Heart right ventricle (tissue), 16 donors: ENCODE measurements around the gene CRIP3. TPM values are rescaled to one million over a fixed set of nuclear protein-coding genes. Genes with fewer than 3 reads are reported as not detected.
A peak's percentile ranks its signal among the peaks of the same experiment; 100 is the strongest.

Experiments
- ATAC-seq, 8 donors: fragments of 200-7000 bp; cut with Tn5 transposase; one replicate each; pipeline ENCODE4 v1.9.1; 2020; ENCODE audit warnings: mild to moderate bottlenecking in 8 of 8, moderate library complexity in 8 of 8, moderate number of reproducible peaks in 1 of 8
- DNase-seq, 2 donors: peaks; one replicate each; pipeline ENCODE4 v3.0.0-alpha.2; 2020
- H3K27ac ChIP-seq, 10 donors: fragments of 200-600 bp; sonication (generic) in 2 of 10; one replicate each; pipeline versions ENCODE4 v1.5.0 to v1.8.0; 2020 to 2022; ENCODE audit warnings: mild to moderate bottlenecking in 3 of 10
- H3K27me3 ChIP-seq, 7 donors: fragments of 200-600 bp; one replicate each; pipeline ENCODE4 v1.8.0; 2021 to 2022; ENCODE audit warnings: mild to moderate bottlenecking in 2 of 7
- H3K36me3 ChIP-seq, 9 donors: fragments of 200-600 bp; sonication (generic) in 1 of 9; one replicate each; pipeline versions ENCODE4 v1.5.0 to v1.8.0; 2020 to 2022; ENCODE audit warnings: mild to moderate bottlenecking in 2 of 9
- H3K4me1 ChIP-seq, 9 donors: fragments of 200-600 bp; sonication (generic) in 1 of 9; one replicate each; pipeline versions ENCODE4 v1.5.0 to v1.8.0; 2020 to 2022; ENCODE audit warnings: mild to moderate bottlenecking in 4 of 9
- H3K4me3 ChIP-seq, 10 donors: fragments of 200-600 bp; sonication (generic) in 2 of 10; one replicate each; pipeline versions ENCODE4 v1.5.0 to v1.8.0; 2020 to 2022; ENCODE audit warnings: mild to moderate bottlenecking in 7 of 10, moderate library complexity in 2 of 10
- H3K9me3 ChIP-seq, 11 donors: fragments of 200-600 bp in 10 of 11; sonication (generic) in 2 of 11; one replicate each; pipeline versions ENCODE4 v1.5.0 to v1.8.0; 2013 to 2022; ENCODE audit warnings: mild to moderate bottlenecking in 2 of 11, control low read depth in 1 of 11, moderate library complexity in 1 of 11
- WGBS, 2 donors: extraction: QIAGEN DNeasy Blood & Tissue Kit; methylation state at CpG; one replicate each; pipeline ENCODE4 v1.1.7; 2013; ENCODE audit warnings: inconsistent platforms in 1 of 2; 5-methylcytosine and 5-hydroxymethylcytosine counted together
- intact Hi-C, 10 donors: fragments of 100-400 bp; cut with DNase I; formaldehyde crosslinking; loops; one replicate each; pipeline versions ENCODE4 v1.11.1 to v1.14.2; 2022
- polyA plus RNA-seq, 2 donors: library from polyadenylated mRNA; stranded (reverse); fragments of 200-250 nt; gene quantifications; one replicate each; pipeline ENCODE4 v1.2.3, GENCODE V29; 2013
- total RNA-seq, 10 donors: library from RNA; stranded (reverse); fragmentation: NEBNext Ultra II Directional in 3 of 10; extraction: Animal tissue kit (Norgen Biotek cat#: 25700) in 3 of 10; gene quantifications; one replicate each; pipeline versions ENCODE4 v1.2.1 to v1.2.4, GENCODE V29; 2021 to 2023
- TF ChIP-seq, protein P1 (sequence below), 9 donors: fragments of 200-600 bp; sonication (generic) in 2 of 9; IDR thresholded peaks; one replicate each; pipeline versions ENCODE4 v1.5.0 to v1.8.0; 2021 to 2022; ENCODE audit warnings: antibody characterized with exemption in 9 of 9, mild to moderate bottlenecking in 5 of 9, moderate library complexity in 1 of 9
- donor health status: Arrhythmogenic right ventricular cardiomyopathy.
- donor health status: ischemic (EF 13 %, LVEDD 7.1; RV severe dilation, severe dysfunction).
- donor health status: healthy with polysubstance abuse.
- donor health status: DM: no; HTN: yes; CAD: no.
- donor health status: DM: no; HTN: no; CAD: no.
- donor health status: ischemic (EF 25% LVEDD 6.9; RV normal size, moderate dysfunction).
- donor health status: ischemic (EF 25% LVEDD 5.7; RV mildly dilated, moderate dysfunction).
- donor health status: healthy.
- donor health status: DM: yes; HTN: yes; CAD: no.
- donor health status: Ischemic cardiomyopathy.
- donor health status: ischemic (EF 35%, LVEDD 5.7; RV mildly dilated, moderate dysfunction).
- donor health status: nonischemic (EF 11% LVEDD 7.7; RV severe dilation, severe dysfunction).
- donor health status: DM: yes; HTN: yes; CAD: no.
- donor health status: PGD.
- donor health status: ischemic (EF 29% LVEDD 5.4; RV normal size, mild dysfunction).
- donor health status: nonischemic (EF 23%, LVEDD 6.1; RV moderate dilation, normal function).

CRIP3 gene
- total and polyA plus RNA-seq, 12 donors = 2.7 to 84.5 (median 26.3) TPM

- H3K27ac ChIP-seq = peak overlapping the region in 9 of 10 donors; percentile 62 to 84 (median 73)
- 31 to 34% methylated on average over 3 of the region's 3 CpGs for WGBS, 2 donors
- ATAC-seq (peak; percentile 50 to 85 (median 74)), DNase-seq (peak; percentile 44 to 71)
- peaks cover 6 to 37% (median 23%) of the 10 kb centered on the region in 9 donors for H3K4me1 ChIP-seq
- H3K4me3 ChIP-seq = no peak overlapping the region
- TF ChIP-seq, protein P1, sequence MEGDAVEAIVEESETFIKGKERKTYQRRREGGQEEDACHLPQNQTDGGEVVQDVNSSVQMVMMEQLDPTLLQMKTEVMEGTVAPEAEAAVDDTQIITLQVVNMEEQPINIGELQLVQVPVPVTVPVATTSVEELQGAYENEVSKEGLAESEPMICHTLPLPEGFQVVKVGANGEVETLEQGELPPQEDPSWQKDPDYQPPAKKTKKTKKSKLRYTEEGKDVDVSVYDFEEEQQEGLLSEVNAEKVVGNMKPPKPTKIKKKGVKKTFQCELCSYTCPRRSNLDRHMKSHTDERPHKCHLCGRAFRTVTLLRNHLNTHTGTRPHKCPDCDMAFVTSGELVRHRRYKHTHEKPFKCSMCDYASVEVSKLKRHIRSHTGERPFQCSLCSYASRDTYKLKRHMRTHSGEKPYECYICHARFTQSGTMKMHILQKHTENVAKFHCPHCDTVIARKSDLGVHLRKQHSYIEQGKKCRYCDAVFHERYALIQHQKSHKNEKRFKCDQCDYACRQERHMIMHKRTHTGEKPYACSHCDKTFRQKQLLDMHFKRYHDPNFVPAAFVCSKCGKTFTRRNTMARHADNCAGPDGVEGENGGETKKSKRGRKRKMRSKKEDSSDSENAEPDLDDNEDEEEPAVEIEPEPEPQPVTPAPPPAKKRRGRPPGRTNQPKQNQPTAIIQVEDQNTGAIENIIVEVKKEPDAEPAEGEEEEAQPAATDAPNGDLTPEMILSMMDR (IDR thresholded peaks at IDR 0.05) = no peak
- intact Hi-C loops = loop anchor here in 7 of 10 donors (2.0 to 10.0 kb wide), 6 partner anchors 60 to 246 kb away; partner anchors contain the start of genes LRRC73 (in 1 of the 7), POLR1C (in 1 of the 7) and YIPF3 (in 1 of the 7)
- no peaks in the 10 kb centered on the region for H3K9me3 ChIP-seq
- peaks cover 0 to 40% (median 9%) of the 10 kb centered on the region in 7 donors for H3K27me3 ChIP-seq
- H3K36me3 ChIP-seq = no peaks in the 10 kb centered on the region
These were observed 40.3 kb downstream of the CRIP3 start for GRCh38 chr6:43268355-43268700.

GRCh38 chr6:43267619-43268354 is 40.8 kb downstream of the CRIP3 start:
- TF ChIP-seq, protein P1 (IDR thresholded peaks at IDR 0.05) = no peak
- ATAC-seq (peak in 7 of 8 donors; percentile 2 to 50 (median 39)), DNase-seq (no peak)
- H3K36me3 ChIP-seq = no peaks in the 10 kb centered on the region
- H3K27ac ChIP-seq = peak overlapping the region in 9 of 10 donors; percentile 62 to 84 (median 73)
- WGBS, 2 donors = 63 to 69% methylated on average over 7 of the region's 7 CpGs
- H3K9me3 ChIP-seq = no peaks in the 10 kb centered on the region
- intact Hi-C loops = loop anchor here in 8 of 10 donors (2.0 to 10.0 kb wide), 7 partner anchors 61 to 247 kb away; partner anchors contain the start of genes LRRC73 (in 1 of the 8), POLR1C (in 1 of the 8) and YIPF3 (in 1 of the 8)
- H3K4me1 ChIP-seq = peaks cover 6 to 37% (median 23%) of the 10 kb centered on the region in 9 donors
- peaks cover 0 to 35% (median 9%) of the 10 kb centered on the region in 7 donors for H3K27me3 ChIP-seq
- H3K4me3 ChIP-seq = no peak overlapping the region

DNA sequence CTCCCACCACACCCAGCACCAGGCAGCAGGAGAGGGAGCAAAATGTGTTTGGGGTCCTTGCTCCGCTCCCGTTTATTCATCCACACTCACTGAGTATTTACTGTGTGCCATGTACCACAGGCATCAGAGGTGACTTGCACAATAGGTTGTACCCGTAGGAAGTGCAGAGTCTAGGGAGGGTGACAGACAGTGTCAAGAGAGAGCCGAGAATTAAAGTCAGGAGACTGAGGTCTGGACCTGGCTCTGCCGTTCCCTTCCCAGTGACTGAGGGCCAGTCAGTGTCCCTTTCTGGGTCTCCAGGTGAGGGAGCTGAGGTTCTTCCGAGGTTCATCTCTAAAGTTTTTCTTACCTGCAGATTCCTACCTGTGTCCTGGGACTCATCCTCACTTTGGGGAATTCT is 43.1 kb downstream of the CRIP3 start:
- Histone ChIP-seq H3K36me3 (no peaks in the 10 kb centered on the region), H3K27me3 (peaks cover 0 to 19% (median 9%) of the 10 kb centered on the region in 7 donors), H3K4me3 (no peak overlapping the region), H3K9me3 (no peaks in the 10 kb centered on the region), H3K4me1 (peaks cover 6 to 32% (median 23%) of the 10 kb centered on the region in 9 donors), H3K27ac (no peak overlapping the region)
- ATAC-seq (no peak), DNase-seq (no peak)
- WGBS, 2 donors = 86 to 88% methylated on average over 6 of the region's 6 CpGs
- intact Hi-C loops = loop anchor here in 7 of 10 donors (2.0 to 10.0 kb wide), 6 partner anchors 67 to 249 kb away; partner anchors contain the start of genes LRRC73 (in 1 of the 7), POLR1C (in 1 of the 7) and YIPF3 (in 1 of the 7)
- TF ChIP-seq, protein P1 (IDR thresholded peaks at IDR 0.05) = no peak

DNA sequence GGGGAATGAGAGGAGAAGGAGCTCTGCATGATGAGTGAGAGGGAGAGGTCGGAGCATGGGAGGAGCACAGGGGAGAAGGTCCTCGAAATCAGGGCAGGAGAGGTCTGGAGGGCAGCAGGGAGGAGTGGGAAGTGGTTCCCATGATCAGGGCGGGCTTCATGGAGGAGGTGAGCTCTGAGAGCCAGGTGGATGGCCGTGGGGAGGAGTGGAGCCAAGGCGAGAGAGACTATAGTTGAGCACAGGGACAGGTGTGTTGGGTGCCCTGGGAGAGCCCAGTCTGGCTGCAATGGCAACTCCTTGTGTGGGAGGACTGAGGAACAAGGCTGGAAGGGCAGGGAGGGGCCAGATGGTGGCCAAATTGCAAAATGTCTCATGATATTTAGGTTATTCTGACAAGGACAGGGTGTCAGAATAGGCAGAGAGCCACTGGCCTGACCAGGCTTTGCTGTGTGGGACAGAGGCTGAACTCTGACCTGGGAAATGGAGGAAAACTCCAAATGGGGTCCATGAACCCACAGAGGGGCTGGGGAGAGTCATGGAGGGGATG is 44.0 kb downstream of the CRIP3 start:
- H3K4me3 ChIP-seq = no peak overlapping the region
- H3K4me1 ChIP-seq = peaks cover 6 to 31% (median 22%) of the 10 kb centered on the region in 9 donors
- no peak for DNase-seq
- TF ChIP-seq, protein P1 (IDR thresholded peaks at IDR 0.05) = no peak
- no peak overlapping the region for H3K27ac ChIP-seq
- no peak for ATAC-seq
- no peaks in the 10 kb centered on the region for H3K9me3 ChIP-seq
- WGBS, 2 donors = 87% methylated on average over 5 of the region's 5 CpGs
- H3K36me3 ChIP-seq = no peaks in the 10 kb centered on the region
- H3K27me3 ChIP-seq = peaks cover 0 to 15% (median 6%) of the 10 kb centered on the region in 7 donors
- intact Hi-C loops = loop anchor here in 9 of 10 donors (2.0 to 10.0 kb wide), 11 partner anchors 63 to 250 kb away; partner anchors contain the start of genes LRRC73 (in 1 of the 9), POLR1C (in 1 of the 9) and YIPF3 (in 1 of the 9)
